Measurements from ENCODE around the gene FARP1.

Gene FARP1

GRCh38 chr13:98339684-98340425 is 197.0 kb downstream of the FARP1 start:
- no peak for DNase-seq (ENCODE audit: low spot score)

- no peak for DNase-seq (ENCODE audit: low spot score)
These were observed 200.1 kb downstream of the FARP1 start for GRCh38 chr13:98342953-98343352.

- no peak for DNase-seq (ENCODE audit: low spot score)
These were observed 200.6 kb downstream of the FARP1 start for GRCh38 chr13:98343461-98343860.

- no peak for DNase-seq (ENCODE audit: low spot score)
These were observed 201.5 kb downstream of the FARP1 start for GRCh38 chr13:98344392-98344791.

- no peak for DNase-seq (ENCODE audit: low spot score)
These were observed 202.4 kb downstream of the FARP1 start for GRCh38 chr13:98345107-98345935.

- DNase-seq (ENCODE audit: low spot score): no peak
These were observed 204.2 kb downstream of the FARP1 start for GRCh38 chr13:98346904-98347636.

- DNase-seq (ENCODE audit: low spot score): no peak
These were observed 204.9 kb downstream of the FARP1 start for GRCh38 chr13:98347756-98348155.

GRCh38 chr13:98348466-98349200 is 205.7 kb downstream of the FARP1 start:
- no peak for DNase-seq (ENCODE audit: low spot score)

- DNase-seq (ENCODE audit: low spot score): peak; percentile 28
These were observed 206.9 kb downstream of the FARP1 start for GRCh38 chr13:98349731-98350305.

GRCh38 chr13:98350746-98351330 is 207.9 kb downstream of the FARP1 start:
- no peak for DNase-seq (ENCODE audit: low spot score)

GRCh38 chr13:98351636-98352035 is 208.7 kb downstream of the FARP1 start:
- DNase-seq (ENCODE audit: low spot score): no peak

- DNase-seq (ENCODE audit: low spot score): no peak
These were observed 209.3 kb downstream of the FARP1 start for GRCh38 chr13:98352226-98352625.

GRCh38 chr13:98353750-98354149 is 210.9 kb downstream of the FARP1 start:
- no peak for DNase-seq (ENCODE audit: low spot score)

GRCh38 chr13:98358937-98359336 is 216.0 kb downstream of the FARP1 start:
- DNase-seq (ENCODE audit: low spot score): no peak

- no peak for DNase-seq (ENCODE audit: low spot score)
These were observed 217.7 kb downstream of the FARP1 start for GRCh38 chr13:98360545-98360944.

- DNase-seq (ENCODE audit: low spot score): no peak
These were observed 220.4 kb downstream of the FARP1 start for GRCh38 chr13:98363326-98363725.

- DNase-seq (ENCODE audit: low spot score): no peak
These were observed 221.3 kb downstream of the FARP1 start for GRCh38 chr13:98364179-98364578.

GRCh38 chr13:98364647-98365046 is 221.8 kb downstream of the FARP1 start:
- DNase-seq (ENCODE audit: low spot score): no peak

GRCh38 chr13:98365302-98365701 is 222.4 kb downstream of the FARP1 start:
- no peak for DNase-seq (ENCODE audit: low spot score)

GRCh38 chr13:98366010-98366409 is 223.1 kb downstream of the FARP1 start:
- no peak for DNase-seq (ENCODE audit: low spot score)

- DNase-seq (ENCODE audit: low spot score): no peak
These were observed 223.5 kb downstream of the FARP1 start for GRCh38 chr13:98366443-98366842.
